Activated naive CD4-positive, alpha-beta T cell treated with anti-CD3 and anti-CD28 coated beads, Interleukin-2, amount 50 U/mL, for 72 hours (primary cell): Measurements from ENCODE around the gene TMEM255B. TPM values are rescaled to one million over a fixed set of nuclear protein-coding genes. Genes with fewer than 3 reads are reported as not detected.

Experiments used
- ATAC-seq, 2 donors: fragments of 150-1000 bp; cut with Tn5 transposase; 2 replicates each; pipeline ENCODE4 v1.10.0; 2021; ENCODE audit warnings: mild to moderate bottlenecking in 2 of 2, moderate library complexity in 2 of 2
- DNase-seq, 2 donors: peaks; one replicate each; pipeline ENCODE4 v3.0.0; 2021 to 2022; ENCODE audit warnings: low spot score in 2 of 2
- H3K27ac Mint-ChIP-seq, 2 donors: one replicate each; pipeline ENCODE4 v1.8.0; 2022; ENCODE audit warnings: mild to moderate bottlenecking in 2 of 2, mixed read lengths in 2 of 2
- H3K36me3 Mint-ChIP-seq, 2 donors: one replicate each; pipeline ENCODE4 v1.8.0; 2022; ENCODE audit warnings: mixed read lengths in 2 of 2
- H3K9me3 Mint-ChIP-seq, 2 donors: one replicate each; pipeline ENCODE4 v1.8.0; 2022; ENCODE audit warnings: mixed read lengths in 2 of 2
- total RNA-seq, 2 donors: library from RNA; stranded (reverse); gene quantifications; one replicate each; pipeline ENCODE4 v1.2.3, GENCODE V29; 2022

Gene TMEM255B
- total RNA-seq, 2 donors from 2014 or later, result 1.8 to 2.9 TPM

- Mint-ChIP-seq H3K27ac (no peak overlapping the region), H3K9me3 (no peaks in the 10 kb centered on the region), H3K36me3 (no peaks in the 10 kb centered on the region)
- DNase-seq (no peak), ATAC-seq (no peak)
Measured at GRCh38 chr13:113732176-113732960, 26.7 kb upstream of the TMEM255B start.

GRCh38 chr13:113732961-113733950, 25.8 kb upstream of the TMEM255B start:
- Mint-ChIP-seq H3K9me3 (no peaks in the 10 kb centered on the region), H3K27ac (peak overlapping the region in 1 of 2 donors; percentile 68), H3K36me3 (no peaks in the 10 kb centered on the region)
- ATAC-seq, result no peak
- no peak for DNase-seq

GRCh38 chr13:113734099-113734825, 24.8 kb upstream of the TMEM255B start:
- H3K36me3 Mint-ChIP-seq, result no peaks in the 10 kb centered on the region
- ATAC-seq, result no peak
- no peak overlapping the region for H3K27ac Mint-ChIP-seq

GRCh38 chr13:113734826-113735125, 24.2 kb upstream of the TMEM255B start:
- Mint-ChIP-seq H3K36me3 (no peaks in the 10 kb centered on the region), H3K27ac (no peak overlapping the region), H3K9me3 (no peaks in the 10 kb centered on the region)
- no peak for DNase-seq
- no peak for ATAC-seq

More at GRCh38 chr13:113734099-113734825, 24.8 kb upstream of the TMEM255B start:
- no peak for DNase-seq
- H3K9me3 Mint-ChIP-seq, result no peaks in the 10 kb centered on the region

GRCh38 chr13:113735194-113735593, 23.8 kb upstream of the TMEM255B start:
- Mint-ChIP-seq H3K36me3 (no peaks in the 10 kb centered on the region), H3K9me3 (no peaks in the 10 kb centered on the region), H3K27ac (no peak overlapping the region)
- ATAC-seq, result no peak
- no peak for DNase-seq

GRCh38 chr13:113735750-113736149, 23.3 kb upstream of the TMEM255B start:
- Mint-ChIP-seq H3K27ac (no peak overlapping the region), H3K36me3 (no peaks in the 10 kb centered on the region), H3K9me3 (no peaks in the 10 kb centered on the region)
- DNase-seq (no peak), ATAC-seq (no peak)

- H3K36me3 Mint-ChIP-seq, result no peaks in the 10 kb centered on the region
- no peak overlapping the region for H3K27ac Mint-ChIP-seq
- no peak for ATAC-seq
- H3K9me3 Mint-ChIP-seq, result no peaks in the 10 kb centered on the region
- no peak for DNase-seq
Measured at GRCh38 chr13:113736258-113736731, 22.7 kb upstream of the TMEM255B start.

- ATAC-seq, result no peak
- H3K36me3 Mint-ChIP-seq, result no peaks in the 10 kb centered on the region
- no peak overlapping the region for H3K27ac Mint-ChIP-seq
- no peaks in the 10 kb centered on the region for H3K9me3 Mint-ChIP-seq
- DNase-seq, result no peak
Measured at GRCh38 chr13:113737803-113738202, 21.2 kb upstream of the TMEM255B start.

GRCh38 chr13:113739527-113740285, 19.3 kb upstream of the TMEM255B start:
- Mint-ChIP-seq H3K36me3 (no peaks in the 10 kb centered on the region), H3K9me3 (no peaks in the 10 kb centered on the region), H3K27ac (no peak overlapping the region)
- ATAC-seq, result no peak
- DNase-seq, result no peak

- ATAC-seq, result no peak
- H3K9me3 Mint-ChIP-seq, result no peaks in the 10 kb centered on the region
- no peak overlapping the region for H3K27ac Mint-ChIP-seq
- no peaks in the 10 kb centered on the region for H3K36me3 Mint-ChIP-seq
- no peak for DNase-seq
Measured at GRCh38 chr13:113740286-113740556, 18.8 kb upstream of the TMEM255B start.

- no peak for ATAC-seq
- no peaks in the 10 kb centered on the region for H3K9me3 Mint-ChIP-seq
- H3K27ac Mint-ChIP-seq, result no peak overlapping the region
Measured at GRCh38 chr13:113740661-113741060, 18.4 kb upstream of the TMEM255B start.

GRCh38 chr13:113741191-113741668, 17.8 kb upstream of the TMEM255B start:
- Mint-ChIP-seq H3K27ac (no peak overlapping the region), H3K9me3 (no peaks in the 10 kb centered on the region), H3K36me3 (no peaks in the 10 kb centered on the region)
- DNase-seq (no peak), ATAC-seq (peak; percentile 22 to 62)

More at GRCh38 chr13:113740661-113741060, 18.4 kb upstream of the TMEM255B start:
- H3K36me3 Mint-ChIP-seq, result no peaks in the 10 kb centered on the region
- DNase-seq, result no peak

GRCh38 chr13:113742000-113742441, 17.0 kb upstream of the TMEM255B start:
- peak; percentile 51 to 75 for ATAC-seq
- Mint-ChIP-seq H3K36me3 (no peaks in the 10 kb centered on the region), H3K27ac (no peak overlapping the region), H3K9me3 (no peaks in the 10 kb centered on the region)
- DNase-seq, result no peak

GRCh38 chr13:113742445-113743120, 16.4 kb upstream of the TMEM255B start:
- H3K9me3 Mint-ChIP-seq, result no peaks in the 10 kb centered on the region
- peak; percentile 32 to 36 for ATAC-seq
- no peaks in the 10 kb centered on the region for H3K36me3 Mint-ChIP-seq
- DNase-seq, result no peak
- H3K27ac Mint-ChIP-seq, result no peak overlapping the region

- DNase-seq, result no peak
- H3K36me3 Mint-ChIP-seq, result no peaks in the 10 kb centered on the region
- no peak overlapping the region for H3K27ac Mint-ChIP-seq
- no peaks in the 10 kb centered on the region for H3K9me3 Mint-ChIP-seq
- no peak for ATAC-seq
Measured at GRCh38 chr13:113743366-113744195, 15.4 kb upstream of the TMEM255B start.
